ENCODE measurements around the gene EXOC7. TPM values are rescaled to one million over a fixed set of nuclear protein-coding genes. Genes with fewer than 3 reads are reported as not detected.
"Not testable (repeated sequence)": the region's sequence is repeated elsewhere in the genome, so short reads cannot be mapped to it uniquely, and the experiment has no call there.

The EXOC7 gene
- total RNA-seq, 1 experiment from 2014 or later = 54.6 TPM

GRCh38 chr17:76089680-76090516 is 13.7 kb downstream of the EXOC7 start:
- no peak for DNase-seq (ENCODE audit: extremely low read depth, low read depth)

DNA sequence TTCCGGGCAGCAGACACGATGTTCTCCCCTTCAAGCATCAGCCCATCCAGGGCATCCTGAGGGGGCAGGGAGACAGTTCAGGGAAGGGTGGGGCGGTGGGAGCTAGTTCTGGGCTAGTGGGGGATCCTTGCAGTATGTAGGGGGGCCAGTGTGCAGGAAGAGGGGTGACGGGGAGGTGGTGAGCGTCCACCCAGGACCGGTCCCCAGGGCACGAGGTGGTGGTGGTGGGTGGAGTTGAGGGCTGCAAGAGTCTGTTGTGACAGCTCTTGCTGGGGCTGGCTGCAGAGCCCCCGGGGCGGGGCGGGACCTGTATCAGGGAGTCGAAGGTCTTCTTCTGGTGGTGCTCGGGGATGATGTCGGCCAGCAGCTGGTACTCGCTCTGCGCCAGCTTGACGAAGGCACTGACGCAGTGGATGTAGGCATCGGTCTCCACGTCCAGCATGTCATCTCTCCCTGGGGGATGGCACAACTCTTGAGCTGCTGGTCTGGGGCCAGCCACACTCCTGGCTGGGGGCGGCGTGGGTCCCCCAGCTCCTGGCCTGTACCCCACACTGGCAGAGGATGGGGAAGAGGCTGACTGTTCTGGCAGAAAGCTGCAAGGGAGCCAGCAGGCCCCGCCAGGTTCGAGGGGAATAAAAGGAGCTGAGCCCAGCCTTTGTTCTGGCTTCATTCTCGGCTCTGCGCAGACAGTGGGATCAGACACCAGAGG is 14.6 kb downstream of the EXOC7 start:
- DNase-seq (ENCODE audit: extremely low read depth, low read depth) = no peak

- no peak for DNase-seq (ENCODE audit: extremely low read depth, low read depth)
Measured at GRCh38 chr17:76088041-76088867, 15.3 kb downstream of the EXOC7 start.

DNA sequence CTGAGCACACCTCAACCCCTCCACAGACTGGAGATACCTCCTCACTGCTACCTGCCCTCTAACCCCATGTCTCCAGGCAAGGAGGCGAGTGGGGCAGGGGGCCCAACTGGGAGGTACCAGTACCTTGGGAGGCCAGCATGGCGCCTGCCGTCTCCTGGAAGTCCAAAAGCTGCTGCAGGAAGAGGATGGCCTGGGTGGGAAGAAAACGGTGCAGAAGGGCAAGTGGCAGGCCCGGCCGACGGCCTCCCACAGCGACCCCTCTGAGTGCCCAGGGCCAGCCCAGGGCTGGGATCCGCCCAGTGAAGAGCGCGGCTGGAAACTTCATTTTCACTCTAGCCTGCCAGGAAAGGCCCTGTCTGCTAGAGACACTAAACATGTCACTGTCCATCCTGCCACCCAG is 16.1 kb downstream of the EXOC7 start:
- no peak for DNase-seq (ENCODE audit: extremely low read depth, low read depth)

DNA sequence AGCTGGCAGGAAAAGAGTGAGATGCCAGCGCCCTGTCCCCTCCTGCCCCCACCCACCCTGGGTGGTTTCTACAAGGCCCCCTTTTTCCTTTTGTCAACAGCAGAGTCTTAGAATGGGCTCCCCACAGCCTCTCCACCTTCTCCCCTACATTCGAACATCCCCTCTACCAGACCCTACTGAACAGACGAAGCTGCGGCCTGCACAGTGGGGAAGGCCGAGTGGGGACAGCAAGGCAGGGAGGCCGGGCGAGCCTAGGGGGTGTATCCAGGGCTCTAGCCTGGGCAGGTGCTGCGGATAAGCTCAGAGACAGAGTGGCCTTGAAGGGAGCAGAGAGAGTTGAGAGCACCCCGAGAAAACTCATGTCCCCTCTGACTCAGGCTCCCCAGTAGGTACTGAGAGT is 17.2 kb downstream of the EXOC7 start:
- no peak for DNase-seq (ENCODE audit: extremely low read depth, low read depth)

GRCh38 chr17:76085731-76086366 is 17.7 kb downstream of the EXOC7 start:
- no peak for DNase-seq (ENCODE audit: extremely low read depth, low read depth)

DNA sequence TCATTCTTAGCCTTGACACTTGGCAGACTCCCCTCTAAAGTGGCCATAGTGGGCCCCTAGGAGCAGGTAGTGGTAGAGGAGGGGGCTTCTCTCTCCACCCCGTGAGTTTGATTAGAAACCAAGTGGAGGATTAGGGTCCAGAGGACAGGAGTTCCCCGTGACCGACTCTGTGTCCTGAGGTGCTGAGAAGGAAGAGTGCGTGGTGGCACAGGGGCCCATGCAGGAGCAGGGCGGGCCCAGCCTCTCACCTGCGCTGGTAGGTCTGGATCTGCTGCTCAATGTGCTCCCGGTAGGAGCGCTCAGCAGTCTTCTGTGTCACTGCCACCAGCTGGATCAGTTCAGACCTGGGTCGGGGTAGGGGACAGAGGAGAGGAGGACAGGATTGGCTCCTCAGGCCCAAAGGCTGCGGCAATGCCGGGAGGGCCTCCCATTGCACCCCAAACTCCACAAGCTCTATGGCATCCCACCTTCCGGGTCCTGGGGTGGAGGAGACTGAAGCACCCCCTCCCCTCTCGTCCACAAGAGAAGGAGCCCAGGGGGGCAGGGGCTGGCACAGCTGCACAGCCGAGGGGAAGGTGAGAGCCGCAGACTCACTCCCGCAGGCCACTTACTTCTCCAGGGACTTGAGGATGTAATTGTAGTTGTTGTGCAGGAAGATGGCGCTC is 18.4 kb downstream of the EXOC7 start:
- DNase-seq (ENCODE audit: extremely low read depth, low read depth) = no peak

DNA sequence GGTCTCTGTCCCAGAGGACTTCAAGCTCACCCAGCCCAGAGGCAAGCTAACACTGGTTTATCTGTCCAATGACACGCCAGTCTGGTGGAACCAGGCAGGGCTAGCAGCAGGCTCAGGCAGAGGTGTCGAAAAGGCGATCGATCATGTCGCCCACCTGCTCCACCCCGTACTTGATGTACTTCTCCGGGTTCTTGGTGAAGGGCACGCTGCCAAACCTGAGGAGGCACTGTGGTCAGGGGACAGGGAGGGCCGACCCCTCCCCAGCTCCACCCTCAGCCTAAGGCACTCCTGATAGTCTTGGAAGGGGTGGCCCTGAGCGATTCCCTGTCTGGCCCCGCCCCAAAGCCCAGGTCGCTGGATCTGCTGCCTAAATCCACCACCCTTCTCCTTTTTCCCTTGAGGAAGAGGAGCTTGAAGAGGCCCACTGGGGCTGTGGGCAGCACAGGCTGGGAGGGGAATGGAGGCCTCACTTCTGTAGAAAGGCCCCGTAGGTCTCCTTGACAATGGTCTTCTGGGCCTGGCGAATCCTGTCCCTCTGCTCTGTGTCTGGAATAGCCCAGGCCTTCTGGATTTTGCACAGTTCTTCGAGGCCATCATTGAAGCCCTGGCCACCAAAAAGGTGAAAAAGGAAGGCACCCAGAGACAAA is 19.9 kb downstream of the EXOC7 start:
- DNase-seq (ENCODE audit: extremely low read depth, low read depth) = no peak

DNA sequence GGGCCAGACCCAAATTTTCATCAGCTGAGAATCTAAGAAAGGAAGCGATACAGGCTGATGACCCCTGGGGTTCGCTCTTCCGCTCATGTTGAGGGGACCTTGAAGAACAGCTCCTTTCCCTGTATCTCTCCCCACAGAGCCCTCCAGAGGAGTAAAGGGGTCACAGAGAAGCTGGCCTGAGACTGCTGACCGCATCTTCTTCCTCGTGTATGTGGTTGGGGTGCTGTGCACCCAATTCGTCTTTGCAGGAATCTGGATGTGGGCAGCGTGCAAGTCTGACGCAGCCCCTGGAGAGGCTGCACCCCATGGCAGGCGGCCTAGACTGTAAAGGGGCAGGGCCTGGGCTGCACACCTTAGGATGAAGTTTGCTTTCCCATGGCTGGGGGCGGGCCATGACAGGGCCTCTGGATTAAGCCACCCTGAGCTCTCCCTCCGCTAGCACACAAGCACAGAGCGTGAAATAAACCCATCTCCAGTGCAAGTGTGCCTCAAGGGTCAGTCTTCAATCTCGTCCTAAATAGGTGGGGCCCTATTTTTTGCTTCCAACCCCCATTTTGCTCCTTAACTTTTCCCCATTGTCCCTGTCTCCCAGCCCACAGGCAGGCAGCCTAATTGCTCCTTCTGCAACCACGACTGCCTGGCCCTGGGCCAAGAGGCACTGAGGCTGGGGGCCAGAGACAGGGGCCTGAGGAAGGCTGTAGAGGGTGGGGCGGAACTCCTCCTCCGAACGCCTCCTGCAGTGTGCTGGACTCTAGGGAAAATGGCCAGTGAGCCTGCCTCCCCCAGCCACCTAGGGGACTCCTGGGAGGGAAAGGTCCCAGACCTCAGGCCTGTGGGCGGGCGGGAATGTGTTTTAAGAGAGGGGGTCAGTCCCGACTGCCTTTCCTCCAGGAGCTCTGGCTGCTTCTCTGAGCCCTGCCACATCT is 21.0 kb downstream of the EXOC7 start:
- no peak for DNase-seq (ENCODE audit: extremely low read depth, low read depth)

DNA sequence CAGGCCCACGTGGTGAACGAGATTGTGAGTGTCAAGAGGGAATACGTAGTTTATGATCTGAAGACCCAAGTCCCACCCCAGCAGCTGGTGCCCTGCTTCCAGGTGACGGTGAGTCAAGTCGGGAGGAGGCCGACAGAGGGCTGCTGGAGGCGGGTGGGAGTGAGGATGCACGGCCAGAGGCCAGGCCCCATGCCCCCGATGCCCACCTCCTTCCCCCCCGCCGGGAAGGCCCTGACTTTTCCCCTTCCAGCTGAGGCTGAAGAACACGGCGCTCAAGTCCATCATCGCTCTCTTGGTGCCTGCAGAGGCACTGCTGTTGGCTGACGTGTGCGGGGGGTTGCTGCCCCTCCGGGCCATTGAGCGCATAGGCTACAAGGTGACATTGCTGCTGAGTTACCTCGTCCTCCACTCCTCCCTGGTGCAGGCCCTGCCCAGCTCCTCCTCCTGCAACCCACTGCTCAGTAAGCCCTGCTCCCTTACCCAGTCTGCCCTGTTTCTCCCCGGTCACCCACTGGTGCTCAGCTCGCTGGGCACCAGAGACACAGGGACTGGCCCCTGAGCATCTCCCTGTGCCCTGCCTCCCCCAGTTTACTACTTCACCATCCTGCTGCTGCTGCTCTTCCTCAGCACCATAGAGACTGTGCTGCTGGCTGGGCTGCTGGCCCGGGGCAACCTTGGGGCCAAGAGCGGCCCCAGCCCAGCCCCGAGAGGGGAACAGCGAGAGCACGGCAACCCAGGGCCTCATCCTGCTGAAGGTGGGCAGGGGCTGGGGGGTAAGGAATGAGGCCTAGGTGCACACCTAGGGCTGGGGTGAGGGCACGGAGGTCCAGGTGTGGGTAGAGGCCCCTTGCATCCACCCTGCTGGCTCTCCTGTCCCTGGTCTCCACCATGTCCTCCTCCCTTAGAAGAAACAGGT is 22.0 kb downstream of the EXOC7 start:
- DNase-seq (ENCODE audit: extremely low read depth, low read depth) = no peak

- DNase-seq (ENCODE audit: extremely low read depth, low read depth) = no peak
Measured at GRCh38 chr17:76080768-76081287, 22.8 kb downstream of the EXOC7 start.

DNA sequence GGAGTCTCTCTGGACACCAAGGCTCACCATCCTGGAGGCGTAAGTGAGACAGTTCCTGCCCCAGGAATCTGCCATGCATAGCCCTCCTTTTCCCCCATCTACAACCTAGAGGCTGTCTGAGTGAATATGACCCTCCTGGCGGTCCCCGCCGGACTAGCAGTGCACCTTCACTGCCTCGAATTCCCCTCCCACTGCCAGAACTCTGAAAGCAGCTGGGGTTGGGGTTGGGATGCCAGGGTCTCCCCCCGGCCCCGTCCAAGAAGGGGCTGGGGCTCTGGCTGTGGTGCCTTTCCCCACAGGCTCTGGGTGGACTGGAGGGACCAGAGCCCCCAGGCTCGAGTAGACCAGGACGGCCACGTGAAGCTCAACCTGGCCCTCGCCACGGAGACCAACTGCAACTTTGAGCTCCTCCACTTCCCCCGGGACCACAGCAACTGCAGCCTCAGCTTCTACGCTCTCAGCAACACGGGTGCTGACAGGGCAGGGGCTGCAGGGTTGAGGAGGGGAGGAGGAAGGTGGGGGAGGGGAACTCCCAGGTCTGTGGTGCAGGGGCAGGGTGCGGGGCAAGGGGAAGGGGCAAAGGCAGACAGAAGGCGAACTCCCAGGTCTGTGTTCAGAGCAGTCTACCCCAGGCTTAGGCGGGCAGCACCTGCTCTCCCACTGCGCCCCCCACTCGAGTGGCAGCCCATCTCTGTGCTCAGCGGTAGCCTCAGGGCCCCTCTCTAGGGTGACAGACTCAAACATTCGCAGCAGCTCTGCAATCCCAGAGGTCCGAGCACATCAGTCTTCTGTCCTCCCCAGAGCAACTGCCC is 23.4 kb downstream of the EXOC7 start:
- DNase-seq (ENCODE audit: extremely low read depth, low read depth) = no peak

- no peak for DNase-seq (ENCODE audit: extremely low read depth, low read depth)
Measured at GRCh38 chr17:76079535-76079955, 24.0 kb downstream of the EXOC7 start.

GRCh38 chr17:76078860-76079534 is 24.6 kb downstream of the EXOC7 start, which contains the start of gene ZACN:
Gene ZACN, plus strand, starts transcription at chr17:76079182. Its CDS starts 83 bp downstream, at chr17:76079265.
- no peak for DNase-seq (ENCODE audit: extremely low read depth, low read depth)

- not testable (repeated sequence) for DNase-seq (ENCODE audit: extremely low read depth, low read depth)
Measured at GRCh38 chr17:76078370-76078769, 25.2 kb downstream of the EXOC7 start.
